H1 (cell line): ENCODE results near the gene HES1. TPM values are rescaled to one million over a fixed set of nuclear protein-coding genes. Genes with fewer than 3 reads are reported as not detected.

ENCODE experiments used
- USF2 ChIP-seq: IDR thresholded peaks from 2 replicates; pipeline ENCODE4 v1.6.1; 2011; ENCODE audit warnings: low read length, improper control_type of control experiment
- polyA plus RNA-seq, 7 experiments: library from polyadenylated mRNA; depleted of rRNA in 3 of 7; stranded (reverse) in 5 of 7; unstranded in 2 of 7; fragments of >200 nt in 5 of 7; fragments of 200-250 nt in 2 of 7; gene quantifications; 1 replicate in 5 of 7; 2 replicates in 1 of 7; 4 replicates in 1 of 7; pipeline versions ENCODE4 v1.2.1 to v1.2.3, GENCODE V29; 2011 to 2013; ENCODE audit warnings: missing spikeins in 2 of 7, mixed read lengths in 2 of 7
- total RNA-seq: library from RNA; stranded (reverse); fragmentation: NEBNext Ultra II Directional; extraction: Animal tissue kit (Norgen Biotek cat#: 25700); gene quantifications from 2 replicates; pipeline ENCODE4 v1.2.1, GENCODE V29; 2021

Gene HES1
- total and polyA plus RNA-seq, 2 of the 8 experiments (the other 6 are each of a cell fraction or from before 2014, with no cell fraction given) = 7.9 to 12.9 TPM

GRCh38 chr3:194184265-194184751 lies 48.4 kb downstream of the HES1 start (continued):
- no peak for TF ChIP-seq USF2
